PC-3 (cell line): ENCODE results near the gene NMNAT2.

Experiments
- CTCF ChIP-seq: fragments of 300-600 bp; sonication (generic); conservative IDR thresholded peaks from 2 replicates; pipeline ENCODE4 v1.5.1; 2017; ENCODE audit warnings: antibody characterized with exemption, low read depth, mild to moderate bottlenecking, low read length
- EZH2 ChIP-seq: fragments of 300-600 bp; sonication (generic); IDR thresholded peaks from one replicate; pipeline ENCODE4 v1.6.1; 2017; ENCODE audit warnings: antibody characterized with exemption, mild to moderate bottlenecking, low read length; ENCODE audit not compliant: unreplicated experiment

GRCh38 chr1:183242556-183242955 lies 175.6 kb downstream of the NMNAT2 start:
- TF ChIP-seq CTCF (no peak), EZH2 (no peak)
